NCI-H82 treated with DMSO at 0.1 percent for 48 hours (cell line): Measurements from ENCODE around the gene PITHD1.
"Not testable (repeated sequence)": the region's sequence is repeated elsewhere in the genome, so short reads cannot be mapped to it uniquely, and the experiment has no call there.

ENCODE experiments used
- DNase-seq: peaks from one replicate; lab custom pipeline; 2025; ENCODE audit not compliant: unreplicated experiment; lab: John Stamatoyannopoulos, UW

Gene PITHD1

GRCh38 chr1:23777979-23778814 is at the start of gene PITHD1:
Gene PITHD1 (plus strand): TSS chr1:23778418. CDS start chr1:23778516, 98 bp downstream.
- DNase-seq, result peak; percentile 90

GRCh38 chr1:23732363-23733224 is 45.6 kb upstream of the PITHD1 start:
- no peak for DNase-seq

- not testable (repeated sequence) for DNase-seq
These were observed 44.9 kb upstream of the PITHD1 start for GRCh38 chr1:23733281-23733680.

- no peak for DNase-seq
These were observed 41.6 kb upstream of the PITHD1 start for GRCh38 chr1:23736437-23737134.

- DNase-seq, result no peak
These were observed 36.6 kb upstream of the PITHD1 start for GRCh38 chr1:23741609-23742008.

GRCh38 chr1:23742670-23743286 is 35.4 kb upstream of the PITHD1 start:
- DNase-seq, result no peak

- peak; percentile 52 for DNase-seq
These were observed 34.7 kb upstream of the PITHD1 start, which contains the start of gene ELOA for GRCh38 chr1:23743287-23744152. Gene ELOA (plus strand): TSS chr1:23743471. CDS start chr1:23743504, 33 bp downstream.

- no peak for DNase-seq
These were observed 32.7 kb upstream of the PITHD1 start for GRCh38 chr1:23745515-23745914.

- no peak for DNase-seq
These were observed 30.2 kb upstream of the PITHD1 start for GRCh38 chr1:23748016-23748415.

- peak; percentile 11 for DNase-seq
These were observed 27.0 kb upstream of the PITHD1 start for GRCh38 chr1:23751050-23751814.

- DNase-seq, result no peak
These were observed 26.4 kb upstream of the PITHD1 start for GRCh38 chr1:23751815-23752200.

- DNase-seq, result no peak
These were observed 25.3 kb upstream of the PITHD1 start for GRCh38 chr1:23752909-23753308.

- DNase-seq, result no peak
These were observed 21.5 kb upstream of the PITHD1 start for GRCh38 chr1:23756676-23757075.

GRCh38 chr1:23757812-23758211 is 20.4 kb upstream of the PITHD1 start:
- DNase-seq, result no peak

- no peak for DNase-seq
These were observed 18.9 kb upstream of the PITHD1 start for GRCh38 chr1:23759277-23759676.

GRCh38 chr1:23763041-23763577 is 15.1 kb upstream of the PITHD1 start:
- no peak for DNase-seq

- no peak for DNase-seq
These were observed 9.5 kb upstream of the PITHD1 start for GRCh38 chr1:23768733-23769132.

- peak; percentile 67 for DNase-seq
These were observed 6.0 kb upstream of the PITHD1 start for GRCh38 chr1:23772049-23772853.
